MCF 10A (cell line): Measurements from ENCODE around the gene UGT1A3. TPM values are rescaled to one million over a fixed set of nuclear protein-coding genes. Genes with fewer than 3 reads are reported as not detected.
"Not testable (repeated sequence)": the region's sequence is repeated elsewhere in the genome, so short reads cannot be mapped to it uniquely, and the experiment has no call there.

ENCODE experiments used
- BruUV-seq: library from RNA; stranded (reverse); fragments of 400-500 nt; replicated peaks from 2 replicates; lab custom pipeline; 2021; lab: Mats Ljungman, UMichigan
- CTCF ChIA-PET: fragments of 300-600 bp; sonication (Branson Sonifier 250); formaldehyde crosslinking; extraction: SDS; loops from one replicate; lab custom pipeline; 2021; ENCODE audit warnings: antibody characterized with exemption, inconsistent platforms; lab: Yijun Ruan, JAX
- POLR2A ChIA-PET: fragments of 300-600, 350-650 bp; sonication (Branson Sonifier 250); formaldehyde crosslinking; extraction: SDS; loops from one replicate; lab custom pipeline; 2020; ENCODE audit warnings: antibody characterized with exemption, inconsistent platforms; lab: Yijun Ruan, JAX
- DNase-seq: peaks from one replicate; pipeline ENCODE4 v3.0.0-alpha.2; 2018; ENCODE audit not compliant: unreplicated experiment
- H3K27ac Mint-ChIP-seq: one replicate; pipeline ENCODE4 v1.8.0; 2022; ENCODE audit warnings: mild to moderate bottlenecking, low read depth, mixed read lengths; ENCODE audit not compliant: unreplicated experiment
- H3K27me3 Mint-ChIP-seq: one replicate; pipeline ENCODE4 v1.8.0; 2022; ENCODE audit warnings: mixed read lengths; ENCODE audit not compliant: insufficient read depth, unreplicated experiment
- H3K36me3 Mint-ChIP-seq: one replicate; pipeline ENCODE4 v1.8.0; 2022; ENCODE audit warnings: mild to moderate bottlenecking, moderate library complexity, mixed read lengths; ENCODE audit not compliant: insufficient read depth, unreplicated experiment
- H3K4me1 Mint-ChIP-seq: one replicate; pipeline ENCODE4 v1.8.0; 2022; ENCODE audit warnings: mixed read lengths; ENCODE audit not compliant: insufficient read depth, unreplicated experiment
- H3K4me3 Mint-ChIP-seq: one replicate; pipeline ENCODE4 v1.8.0; 2022; ENCODE audit warnings: mild to moderate bottlenecking, moderate library complexity, mixed read lengths; ENCODE audit not compliant: unreplicated experiment
- H3K9me3 Mint-ChIP-seq: one replicate; pipeline ENCODE4 v1.8.0; 2022; ENCODE audit warnings: mixed read lengths; ENCODE audit not compliant: unreplicated experiment
- CTCF ChIP-seq: fragments of 200-600 bp; IDR thresholded peaks from one replicate; pipeline ENCODE4 v1.8.0; 2022; ENCODE audit warnings: antibody characterized with exemption, mild to moderate bottlenecking; ENCODE audit not compliant: unreplicated experiment
- intact Hi-C: fragments of 100-400 bp; cut with micrococcal nuclease; formaldehyde crosslinking; loops from 2 replicates; pipeline ENCODE4 v1.14.1; 2022
- total RNA-seq: library from RNA; stranded (reverse); gene quantifications from 2 replicates; pipeline ENCODE4 v1.2.3, GENCODE V29; 2022

Gene UGT1A3
- total RNA-seq, 1 experiment from 2014 or later = not detected

GRCh38 chr2:233712611-233713261 is 16.1 kb upstream of the UGT1A3 start, which contains the start of gene UGT1A5:
Gene UGT1A5, plus strand, starts transcription at chr2:233712907. Its CDS starts 85 bp downstream, at chr2:233712992.
- peaks cover 7% of the 10 kb centered on the region for H3K36me3 Mint-ChIP-seq
- CTCF ChIA-PET = interaction anchor here (0.6 to 2.8 kb wide), 12 partner anchors 17 to 264 kb away, joined by 3 to 18 read pairs (median 4); partner anchors contain the start of genes UGT1A1, UGT1A6 and USP40
- BruUV-seq = no TSS peak
- no peak within 1 kb of the TSS for H3K27ac Mint-ChIP-seq
- no peak for DNase-seq
- POLR2A ChIA-PET = interaction anchor here (0.7 to 1.0 kb wide), 3 partner anchors 22 to 220 kb away, joined by 3 read pairs; no protein-coding TSS in a partner anchor
- no peak for TF ChIP-seq CTCF
- no peaks in the 10 kb centered on the region for H3K9me3 Mint-ChIP-seq
- intact Hi-C loops = loop anchor here (5.0 kb wide), 2 partner anchors 215 to 225 kb away; no protein-coding TSS in a partner anchor
- H3K4me3 Mint-ChIP-seq = no peak within 1 kb of the TSS
- no peaks in the 10 kb centered on the region for H3K27me3 Mint-ChIP-seq
- peaks cover 19% of the 10 kb centered on the region for H3K4me1 Mint-ChIP-seq

GRCh38 chr2:233713262-233713615 is 15.6 kb upstream of the UGT1A3 start:
- CTCF ChIA-PET = interaction anchor here (0.6 to 2.8 kb wide), 4 partner anchors 22 to 265 kb away, joined by 3 to 18 read pairs (median 3); partner anchors contain the start of gene UGT1A6

GRCh38 chr2:233714121-233714520 is 14.7 kb upstream of the UGT1A3 start:
- CTCF ChIA-PET = interaction anchor here (0.6 to 1.4 kb wide), 2 partner anchors 128 to 265 kb away, joined by 3 to 5 read pairs; no protein-coding TSS in a partner anchor
- DNase-seq = no peak
- Mint-ChIP-seq H3K9me3 (no peaks in the 10 kb centered on the region), H3K4me3 (no peak overlapping the region), H3K27me3 (no peaks in the 10 kb centered on the region), H3K27ac (no peak overlapping the region), H3K36me3 (peaks cover 7% of the 10 kb centered on the region), H3K4me1 (peaks cover 12% of the 10 kb centered on the region)
- no TSS peak for BruUV-seq
- POLR2A ChIA-PET = interaction anchor here (0.6 kb wide), 1 partner anchor 16 kb away, joined by 3 read pairs; no protein-coding TSS in a partner anchor
- intact Hi-C loops = loop anchor here (5.0 kb wide), 2 partner anchors 213 to 227 kb away; no protein-coding TSS in a partner anchor
- no peak for TF ChIP-seq CTCF

More at GRCh38 chr2:233713262-233713615, 15.6 kb upstream of the UGT1A3 start:
- POLR2A ChIA-PET = interaction anchor here (0.7 kb wide), 1 partner anchor 221 kb away, joined by 3 read pairs; no protein-coding TSS in a partner anchor
- no peak for TF ChIP-seq CTCF
- no TSS peak for BruUV-seq
- no peaks in the 10 kb centered on the region for H3K27me3 Mint-ChIP-seq
- no peak overlapping the region for H3K27ac Mint-ChIP-seq
- no peak for DNase-seq
- no peaks in the 10 kb centered on the region for H3K9me3 Mint-ChIP-seq
- peaks cover 7% of the 10 kb centered on the region for H3K36me3 Mint-ChIP-seq
- H3K4me1 Mint-ChIP-seq = peaks cover 13% of the 10 kb centered on the region
- intact Hi-C loops = loop anchor here (5.0 kb wide), 2 partner anchors 214 to 226 kb away; no protein-coding TSS in a partner anchor
- no peak overlapping the region for H3K4me3 Mint-ChIP-seq

- H3K4me1 Mint-ChIP-seq = peaks cover 7% of the 10 kb centered on the region
- H3K4me3 Mint-ChIP-seq = no peak within 1 kb of the TSS
- H3K36me3 Mint-ChIP-seq = no peaks in the 10 kb centered on the region
- TF ChIP-seq CTCF = no peak
- intact Hi-C loops = no loop called here
- H3K27me3 Mint-ChIP-seq = no peaks in the 10 kb centered on the region
- BruUV-seq = no TSS peak
- DNase-seq = no peak
- no peak within 1 kb of the TSS for H3K27ac Mint-ChIP-seq
- POLR2A ChIA-PET = interaction anchor here (0.9 kb wide), 1 partner anchor 12 kb away, joined by 3 read pairs; no protein-coding TSS in a partner anchor
- H3K9me3 Mint-ChIP-seq = no peaks in the 10 kb centered on the region
- CTCF ChIA-PET = no interaction called here
Observed at GRCh38 chr2:233718552-233718951, 10.3 kb upstream of the UGT1A3 start, which contains the start of gene UGT1A4. Gene UGT1A4, plus strand, starts transcription at chr2:233718736. Its CDS starts 85 bp downstream, at chr2:233718821.

GRCh38 chr2:233736868-233737653 is 8.2 kb downstream of the UGT1A3 start:
- H3K27me3 Mint-ChIP-seq, DNase-seq, BruUV-seq, POLR2A ChIA-PET, H3K27ac Mint-ChIP-seq, H3K9me3 Mint-ChIP-seq, H3K4me3 Mint-ChIP-seq, H3K36me3 Mint-ChIP-seq, intact Hi-C loops, H3K4me1 Mint-ChIP-seq: not testable (repeated sequence)
- CTCF ChIA-PET = interaction anchor here (0.6 kb wide), 1 partner anchor 14 kb away, joined by 5 read pairs; no protein-coding TSS in a partner anchor
